Sigmoid colon (tissue), 7 donors: Measurements from ENCODE around the gene LCE1F. TPM values are rescaled to one million over a fixed set of nuclear protein-coding genes. Genes with fewer than 3 reads are reported as not detected.

Experiments
- DNase-seq: peaks from one replicate; pipeline ENCODE4 v3.0.0-alpha.2; 2019
- H3K27ac ChIP-seq, 4 donors: fragments of 200-600 bp; sonication (generic); one replicate each; pipeline ENCODE4 v1.5.1; 2016 to 2019; ENCODE audit warnings: mild to moderate bottlenecking in 1 of 4
- H3K27me3 ChIP-seq, 3 donors: fragments of 200-600 bp; sonication (generic); one replicate each; pipeline ENCODE4 v1.5.1; 2019; ENCODE audit warnings: mild to moderate bottlenecking in 1 of 3
- H3K36me3 ChIP-seq, 4 donors: fragments of 200-600 bp; sonication (generic); one replicate each; pipeline ENCODE4 v1.5.1; 2016 to 2019
- H3K4me1 ChIP-seq, 4 donors: fragments of 200-600 bp; sonication (generic); one replicate each; pipeline ENCODE4 v1.5.1; 2017 to 2019
- H3K4me3 ChIP-seq, 4 donors: fragments of 200-600 bp; sonication (generic); one replicate each; pipeline ENCODE4 v1.5.1; 2017 to 2019; ENCODE audit warnings: mild to moderate bottlenecking in 2 of 4, moderate library complexity in 1 of 4
- H3K9me3 ChIP-seq, 4 donors: fragments of 200-600 bp in 3 of 4; sonication (generic) in 3 of 4; one replicate each; pipeline versions ENCODE4 v1.5.1 to v1.6.1; 2013 to 2019
- CTCF ChIP-seq, 4 experiments: fragments of 450-650 bp in 3 of 4; fragments of 200-600 bp in 1 of 4; IDR thresholded peaks; one replicate each; pipeline ENCODE4 v1.5.1; 2016 to 2019; ENCODE audit warnings: antibody characterized with exemption in 4 of 4, mild to moderate bottlenecking in 3 of 4, moderate library complexity in 2 of 4
- EP300 ChIP-seq, 4 donors: sonication (generic); formaldehyde crosslinking; IDR thresholded peaks; one replicate each; pipeline ENCODE4 v1.6.1; 2017; ENCODE audit warnings: antibody characterized with exemption in 4 of 4
- POLR2A ChIP-seq, 2 donors: fragments of 450-650 bp; IDR thresholded peaks; one replicate each; pipeline ENCODE4 v1.6.1; 2016; ENCODE audit warnings: antibody characterized with exemption in 2 of 2, mild to moderate bottlenecking in 2 of 2, moderate library complexity in 2 of 2
- POLR2AphosphoS5 ChIP-seq, 4 donors: sonication (generic); formaldehyde crosslinking; IDR thresholded peaks; one replicate each; pipeline ENCODE4 v1.6.1; 2017; ENCODE audit warnings: antibody characterized with exemption in 4 of 4
- WGBS, 2 donors: extraction: QIAGEN DNeasy Blood & Tissue Kit; methylation state at CpG; one replicate each; pipeline ENCODE4 v1.1.7; 2013; 5-methylcytosine and 5-hydroxymethylcytosine counted together
- intact Hi-C: fragments of 100-400 bp; cut with DNase I; formaldehyde crosslinking; loops from one replicate; pipeline ENCODE4 v1.15.1; 2023
- polyA plus RNA-seq, 3 donors: library from polyadenylated mRNA; stranded (reverse); fragments of 200-250 nt; gene quantifications; one replicate each; pipeline ENCODE4 v1.2.3, GENCODE V29; 2013
- total RNA-seq, 4 donors: library from RNA; depleted of rRNA; stranded (reverse); fragments of >200 nt; gene quantifications; one replicate each; pipeline ENCODE4 v1.1.0, GENCODE V29; 2016
- donor health status: healthy with polysubstance abuse.
- donor health status: Bipolar disorder and iron deficiency.
- donor health status: healthy.

Gene LCE1F
- total and polyA plus RNA-seq, 7 donors = not detected

- Histone ChIP-seq H3K9me3 (no peaks in the 10 kb centered on the region), H3K4me3 (no peak overlapping the region), H3K27ac (no peak overlapping the region), H3K4me1 (no peaks in the 10 kb centered on the region), H3K36me3 (no peaks in the 10 kb centered on the region), H3K27me3 (no peaks in the 10 kb centered on the region)
- no peak for TF ChIP-seq POLR2A (IDR thresholded peaks at IDR 0.05)
- no peak for TF ChIP-seq POLR2AphosphoS5 (IDR thresholded peaks at IDR 0.05)
- no peak for TF ChIP-seq EP300 (IDR thresholded peaks at IDR 0.05)
- no peak for TF ChIP-seq CTCF (IDR thresholded peaks at IDR 0.05)
- intact Hi-C loops = no loop called here
- WGBS, 2 donors = 52 to 65% methylated on average over 4 of the region's 4 CpGs
- DNase-seq = no peak
These were observed 2.7 kb downstream of the LCE1F start for GRCh38 chr1:152777510-152778137.

GRCh38 chr1:152783095-152783494 lies 8.2 kb downstream of the LCE1F start:
- no peak for DNase-seq

GRCh38 chr1:152786077-152786476 lies 11.1 kb downstream of the LCE1F start, which contains the start of gene LCE1E:
Gene LCE1E, plus strand, starts transcription at chr1:152786257. Its CDS starts 1,043 bp downstream, at chr1:152787300.
- Histone ChIP-seq H3K27ac (no peak within 1 kb of the TSS), H3K4me3 (no peak within 1 kb of the TSS), H3K27me3 (no peaks in the 10 kb centered on the region), H3K36me3 (no peaks in the 10 kb centered on the region), H3K9me3 (no peaks in the 10 kb centered on the region), H3K4me1 (no peaks in the 10 kb centered on the region)
- 36 to 40% methylated on average over 2 of the region's 2 CpGs for WGBS, 2 donors
- intact Hi-C loops = no loop called here
- TF ChIP-seq CTCF (IDR thresholded peaks at IDR 0.05) = no peak
- no peak for TF ChIP-seq POLR2AphosphoS5 (IDR thresholded peaks at IDR 0.05)
- no peak for TF ChIP-seq EP300 (IDR thresholded peaks at IDR 0.05)
- no peak for TF ChIP-seq POLR2A (IDR thresholded peaks at IDR 0.05)
- DNase-seq = no peak

More at GRCh38 chr1:152783095-152783494, 8.2 kb downstream of the LCE1F start:
- TF ChIP-seq EP300 (IDR thresholded peaks at IDR 0.05) = no peak
- TF ChIP-seq CTCF (IDR thresholded peaks at IDR 0.05) = no peak
- TF ChIP-seq POLR2A (IDR thresholded peaks at IDR 0.05) = no peak
- no peak for TF ChIP-seq POLR2AphosphoS5 (IDR thresholded peaks at IDR 0.05)
- Histone ChIP-seq H3K27ac (no peak overlapping the region), H3K36me3 (no peaks in the 10 kb centered on the region), H3K27me3 (no peaks in the 10 kb centered on the region), H3K4me3 (no peak overlapping the region), H3K4me1 (no peaks in the 10 kb centered on the region), H3K9me3 (no peaks in the 10 kb centered on the region)
- intact Hi-C loops = no loop called here
- 58 to 73% methylated on average over 2 of the region's 2 CpGs for WGBS, 2 donors

- Histone ChIP-seq H3K27me3 (no peaks in the 10 kb centered on the region), H3K4me3 (no peak overlapping the region), H3K27ac (no peak overlapping the region), H3K4me1 (no peaks in the 10 kb centered on the region), H3K9me3 (no peaks in the 10 kb centered on the region), H3K36me3 (no peaks in the 10 kb centered on the region)
- intact Hi-C loops = no loop called here
- no peak for TF ChIP-seq EP300 (IDR thresholded peaks at IDR 0.05)
- no peak for TF ChIP-seq POLR2A (IDR thresholded peaks at IDR 0.05)
- TF ChIP-seq POLR2AphosphoS5 (IDR thresholded peaks at IDR 0.05) = no peak
- TF ChIP-seq CTCF (IDR thresholded peaks at IDR 0.05) = no peak
- no peak for DNase-seq
- WGBS, 2 donors = 58 to 66% methylated on average over 4 of the region's 4 CpGs
These were observed 20.7 kb downstream of the LCE1F start for GRCh38 chr1:152795686-152796085.

- no peaks in the 10 kb centered on the region for H3K9me3 ChIP-seq
- no peak for DNase-seq
- H3K27ac ChIP-seq = no peak within 1 kb of the TSS
- TF ChIP-seq POLR2AphosphoS5 (IDR thresholded peaks at IDR 0.05) (no peak), EP300 (IDR thresholded peaks at IDR 0.05) (no peak)
- no peaks in the 10 kb centered on the region for H3K4me1 ChIP-seq
- no peaks in the 10 kb centered on the region for H3K27me3 ChIP-seq
- H3K4me3 ChIP-seq = no peak within 1 kb of the TSS
- WGBS, 2 donors = 33 to 39% methylated on average over 3 of the region's 3 CpGs
- H3K36me3 ChIP-seq = no peaks in the 10 kb centered on the region
- intact Hi-C loops = no loop called here
These were observed 21.5 kb downstream of the LCE1F start, which contains the start of gene LCE1D for GRCh38 chr1:152796421-152796820. Gene LCE1D, plus strand, starts transcription at chr1:152796721. Its CDS starts 1,074 bp downstream, at chr1:152797795.
